Measurements from ENCODE around the gene MVK.

MVK gene

GRCh38 chr12:109573029-109573913 is at the start of gene MVK, which contains the start of gene MMAB:
MVK (plus strand) TSS chr12:109573794; CDS start chr12:109574823, 1,029 bp downstream.
MMAB (minus strand) TSS chr12:109573504; CDS start chr12:109573480, 24 bp downstream.
- DNase-seq = peak; percentile 100

- no peak for DNase-seq
Measured at GRCh38 chr12:109524466-109525278, 48.9 kb upstream of the MVK start.

GRCh38 chr12:109525279-109525585 is 48.4 kb upstream of the MVK start:
- DNase-seq = no peak

GRCh38 chr12:109527489-109528123 is 46.0 kb upstream of the MVK start:
- DNase-seq = no peak

GRCh38 chr12:109529691-109530640 is 43.6 kb upstream of the MVK start:
- no peak for DNase-seq

- DNase-seq = no peak
Measured at GRCh38 chr12:109531411-109531810, 42.2 kb upstream of the MVK start.

- no peak for DNase-seq
Measured at GRCh38 chr12:109532721-109533486, 40.7 kb upstream of the MVK start.

GRCh38 chr12:109533487-109533740 is 40.2 kb upstream of the MVK start:
- DNase-seq = no peak

- no peak for DNase-seq
Measured at GRCh38 chr12:109534456-109534855, 39.1 kb upstream of the MVK start.

- no peak for DNase-seq
Measured at GRCh38 chr12:109535231-109535862, 38.2 kb upstream of the MVK start.

- no peak for DNase-seq
Measured at GRCh38 chr12:109535863-109536250, 37.7 kb upstream of the MVK start.

- no peak for DNase-seq
Measured at GRCh38 chr12:109537136-109537535, 36.5 kb upstream of the MVK start.

GRCh38 chr12:109538191-109538863 is 35.3 kb upstream of the MVK start:
- no peak for DNase-seq

GRCh38 chr12:109539508-109539907 is 34.1 kb upstream of the MVK start:
- no peak for DNase-seq

GRCh38 chr12:109540526-109541412 is 32.8 kb upstream of the MVK start:
- DNase-seq = no peak

GRCh38 chr12:109541413-109541726 is 32.2 kb upstream of the MVK start:
- no peak for DNase-seq

- DNase-seq = no peak
Measured at GRCh38 chr12:109542014-109542413, 31.6 kb upstream of the MVK start.

- DNase-seq = no peak
Measured at GRCh38 chr12:109542876-109543275, 30.7 kb upstream of the MVK start.

- no peak for DNase-seq
Measured at GRCh38 chr12:109544955-109545531, 28.6 kb upstream of the MVK start.
